ENCODE results near the gene CCDC18.
"Not testable (repeated sequence)": the region's sequence is repeated elsewhere in the genome, so short reads cannot be mapped to it uniquely, and the experiment has no call there.

CCDC18 gene

DNA sequence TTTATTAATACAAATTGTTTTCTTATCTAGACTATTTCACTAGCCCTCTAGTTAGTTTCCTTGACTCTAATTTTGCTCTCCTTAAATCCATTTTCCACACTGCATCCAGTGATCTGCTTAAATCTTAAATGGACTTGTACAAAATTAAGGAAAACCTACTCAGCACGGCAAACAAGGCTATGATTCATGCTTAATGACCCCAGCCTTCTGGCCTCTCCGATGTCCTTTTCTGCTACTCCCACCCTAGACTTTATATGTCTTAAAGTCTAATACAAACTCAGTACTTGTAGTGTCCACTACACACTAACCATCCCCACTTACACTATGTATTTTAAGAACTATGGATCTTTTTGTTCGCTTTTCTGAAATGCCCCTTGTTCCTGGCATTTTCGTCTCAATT, 2.5 kb upstream of the CCDC18 start:
- DNase-seq (ENCODE audit: low read depth): peak; percentile 18

GRCh38 chr1:93178418-93178817, 2.1 kb upstream of the CCDC18 start:
- no peak for DNase-seq (ENCODE audit: low read depth)

GRCh38 chr1:93179886-93180722, 420 bp upstream of the CCDC18 start, which contains the start of gene TMED5:
Gene TMED5 (minus strand): TSS chr1:93180413. CDS start chr1:93180242, 171 bp downstream.
- peak; percentile 99 for DNase-seq (ENCODE audit: low read depth)

GRCh38 chr1:93186667-93187066, 6.1 kb downstream of the CCDC18 start:
- DNase-seq (ENCODE audit: low read depth): no peak

DNA sequence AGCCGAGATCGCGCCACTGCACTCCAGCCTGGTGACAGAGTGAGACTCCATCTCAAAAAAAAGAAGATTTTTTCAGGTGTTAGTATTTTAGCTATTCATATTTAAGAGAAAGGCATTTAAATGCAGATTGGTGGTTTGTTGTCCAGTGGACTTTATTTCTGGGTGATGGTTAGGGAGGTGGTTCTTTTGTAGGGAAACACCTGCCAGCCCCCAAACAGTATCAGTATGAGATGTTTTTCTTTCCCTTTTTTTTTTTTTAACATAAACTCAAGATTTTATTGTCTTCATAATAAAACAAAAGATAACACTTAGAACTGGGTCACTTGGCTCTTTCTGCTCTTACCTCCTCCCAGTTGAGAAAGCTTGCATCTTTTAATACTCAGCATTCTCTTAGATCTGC, 9.9 kb downstream of the CCDC18 start:
- no peak for DNase-seq (ENCODE audit: low read depth)

DNA sequence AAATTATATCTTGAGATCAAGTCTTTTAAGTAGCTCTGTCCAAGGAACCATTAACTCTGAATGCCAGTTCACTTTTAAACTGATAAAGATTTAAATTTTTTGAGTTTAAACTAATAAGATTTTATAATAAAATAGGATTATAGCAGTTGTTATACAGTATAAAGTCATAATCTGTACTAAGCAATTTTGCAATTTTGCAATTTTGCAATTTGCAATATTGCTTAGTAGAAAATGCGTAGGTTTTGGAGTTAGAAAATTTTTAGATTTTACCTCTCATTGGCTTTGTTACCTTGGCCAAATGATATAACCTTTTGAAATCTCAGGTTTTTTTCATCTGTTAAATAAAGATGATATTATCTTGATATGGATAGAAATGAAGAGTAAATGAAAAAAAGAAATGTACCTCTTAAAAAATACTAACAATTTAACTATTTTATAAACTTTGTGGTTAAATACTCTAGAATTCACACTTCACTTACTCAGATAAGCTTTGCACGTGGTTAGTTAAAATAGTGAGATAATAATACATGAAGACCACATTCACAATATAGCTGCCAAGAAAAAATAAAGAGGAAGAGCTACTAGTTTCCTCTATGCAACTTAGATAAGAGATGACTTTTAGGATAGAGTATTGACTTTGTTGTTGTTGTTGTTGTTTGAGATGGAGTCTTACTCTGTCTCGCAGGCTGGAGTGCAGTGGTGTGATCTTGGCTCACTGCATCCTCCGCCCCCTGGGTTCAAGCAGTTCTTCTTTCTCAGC, 13.9 kb downstream of the CCDC18 start:
- no peak for DNase-seq (ENCODE audit: low read depth)

- DNase-seq (ENCODE audit: low read depth): no peak
These were observed 16.1 kb downstream of the CCDC18 start for GRCh38 chr1:93196591-93196990.

DNA sequence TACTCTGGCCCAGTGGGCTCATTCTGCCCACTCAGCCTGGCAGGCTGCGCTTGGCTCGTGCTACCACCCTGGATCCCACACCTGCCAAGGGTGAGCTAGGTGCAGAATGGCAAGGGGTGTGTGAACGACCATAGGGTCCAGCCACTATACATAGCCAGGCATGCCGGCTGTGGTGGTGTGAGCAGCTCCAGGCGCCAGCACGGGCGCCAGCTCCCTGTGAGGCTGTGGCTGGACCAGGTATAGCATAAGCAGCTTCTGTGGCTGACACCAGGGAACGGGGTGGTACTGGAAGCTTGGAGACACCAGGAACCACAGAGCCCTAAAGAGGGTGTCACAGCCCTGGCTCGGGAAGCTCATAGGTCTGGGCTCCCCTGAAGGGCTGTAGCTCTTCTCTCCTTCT, 18.6 kb downstream of the CCDC18 start:
- DNase-seq (ENCODE audit: low read depth): no peak

DNA sequence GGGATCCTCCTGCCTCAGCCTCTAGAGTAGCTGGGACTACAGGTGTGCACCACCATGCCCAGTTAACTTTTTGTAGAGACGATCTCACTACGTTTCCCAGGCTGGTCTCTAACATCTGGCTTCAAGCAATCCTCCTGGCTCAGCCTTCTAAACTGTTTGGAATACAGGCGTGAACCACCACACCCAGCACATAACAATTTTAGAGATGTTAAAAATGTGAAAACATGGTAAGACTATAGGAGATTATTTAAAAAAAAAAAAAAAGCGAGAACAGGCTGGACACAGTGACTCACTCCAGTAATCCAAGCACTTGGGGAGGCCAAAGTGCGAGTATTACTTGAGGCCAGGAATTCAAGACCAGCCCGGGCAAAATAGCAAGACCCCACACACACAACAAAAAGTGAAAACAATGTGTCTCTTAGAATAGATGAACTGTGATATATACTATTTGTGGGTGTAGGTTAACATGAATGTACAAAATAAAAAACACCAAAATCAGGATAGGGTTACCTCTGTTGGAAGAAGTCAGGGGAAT, 19.6 kb downstream of the CCDC18 start:
- DNase-seq (ENCODE audit: low read depth): no peak

DNA sequence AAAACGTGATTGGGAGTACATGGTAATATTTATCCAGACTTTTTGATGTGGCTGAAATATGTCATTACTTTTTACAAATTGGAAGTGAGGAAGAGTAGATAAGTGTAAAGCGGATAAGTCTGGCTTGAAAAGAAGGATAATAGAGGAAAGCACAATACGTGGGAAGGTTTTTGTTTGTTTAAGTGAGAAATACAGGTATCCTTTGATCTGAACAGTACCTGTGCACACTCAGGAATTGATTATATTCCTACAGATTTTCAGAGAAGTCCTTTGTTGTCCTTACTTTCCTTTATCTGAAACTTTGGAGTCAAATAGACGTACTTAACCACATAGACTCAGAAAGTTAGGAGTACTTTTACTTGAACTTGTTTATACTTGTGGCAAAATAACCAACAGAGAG, 20.2 kb downstream of the CCDC18 start:
- no peak for DNase-seq (ENCODE audit: low read depth)

- DNase-seq (ENCODE audit: low read depth): no peak
These were observed 25.5 kb downstream of the CCDC18 start for GRCh38 chr1:93205892-93206566.

DNA sequence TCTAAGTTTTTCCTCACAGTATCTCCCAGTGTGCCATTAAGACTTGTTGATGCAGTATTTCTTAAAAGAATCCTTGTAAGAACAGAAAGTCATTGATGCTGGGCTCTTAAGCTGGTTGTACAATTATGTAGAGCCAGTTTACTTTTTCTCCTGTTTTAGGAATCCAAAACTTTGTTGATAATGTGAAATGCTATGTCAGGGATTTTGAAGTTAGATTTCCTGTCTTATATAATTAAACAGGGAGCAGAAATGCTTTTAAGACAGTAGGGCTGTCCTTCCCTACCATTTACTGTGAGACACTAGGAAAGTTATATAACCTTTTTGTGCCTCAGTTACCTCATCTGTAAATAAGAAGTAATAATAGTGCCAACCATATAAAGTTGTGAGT, 26.0 kb downstream of the CCDC18 start:
- DNase-seq (ENCODE audit: low read depth): no peak

DNA sequence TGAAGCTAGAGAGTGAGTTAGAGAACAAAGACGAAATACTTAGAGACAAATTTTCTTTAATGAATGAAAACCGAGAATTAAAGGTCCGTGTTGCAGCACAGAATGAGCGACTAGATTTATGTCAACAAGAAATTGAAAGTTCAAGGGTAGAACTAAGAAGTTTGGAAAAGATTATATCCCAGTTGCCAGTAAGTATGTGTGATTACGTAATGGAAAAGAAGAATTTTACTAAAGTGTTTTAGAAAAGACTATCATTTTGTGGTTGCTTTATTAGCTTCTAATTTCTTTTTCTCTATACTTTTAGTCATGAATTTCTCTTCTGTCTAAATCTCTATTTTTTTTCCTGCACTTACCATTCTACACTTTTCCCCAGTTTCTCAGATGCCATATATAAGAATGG, 26.7 kb downstream of the CCDC18 start:
- no peak for DNase-seq (ENCODE audit: low read depth)

DNA sequence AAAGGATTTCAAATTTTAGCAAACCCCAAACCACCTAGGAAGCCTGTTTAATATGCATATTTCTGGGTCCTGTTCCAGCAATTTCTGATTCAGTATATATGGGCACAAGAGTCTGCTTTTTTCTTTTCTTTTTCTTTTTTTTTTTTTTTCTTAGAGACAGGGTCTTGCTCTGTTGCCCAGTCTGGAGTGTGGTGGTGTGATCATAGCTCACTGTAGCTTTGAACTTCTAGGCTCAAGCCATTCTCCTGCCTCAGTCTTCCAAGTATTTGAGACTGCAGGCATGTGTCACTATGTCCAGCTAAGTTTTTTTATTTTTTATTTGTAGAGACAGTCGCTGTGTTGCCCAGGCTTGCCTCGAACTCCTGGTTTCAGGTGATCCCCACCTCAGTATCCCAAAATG, 34.8 kb downstream of the CCDC18 start:
- DNase-seq (ENCODE audit: low read depth): no peak

DNA sequence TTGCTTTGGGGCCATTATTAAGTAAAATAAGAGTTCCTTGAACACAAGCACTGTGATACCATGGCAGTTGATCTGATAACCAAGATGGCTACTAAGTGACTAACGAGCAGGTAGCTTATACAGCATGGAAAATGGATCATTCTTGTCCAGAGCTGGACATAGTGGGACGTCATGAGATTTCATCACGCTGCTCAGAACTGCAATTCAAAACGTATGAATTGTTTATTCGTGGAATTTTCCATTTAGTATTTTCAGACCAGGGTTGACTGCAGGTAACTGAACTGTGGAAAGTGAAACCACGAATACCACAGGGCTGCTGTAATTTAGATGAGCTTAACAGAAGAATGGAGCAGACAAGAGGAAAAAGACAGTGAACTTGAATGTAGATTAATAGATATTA, 38.9 kb downstream of the CCDC18 start:
- DNase-seq (ENCODE audit: low read depth): no peak

- DNase-seq (ENCODE audit: low read depth): not testable (repeated sequence)
These were observed 40.2 kb downstream of the CCDC18 start for GRCh38 chr1:93220716-93221115.

- no peak for DNase-seq (ENCODE audit: low read depth)
These were observed 41.4 kb downstream of the CCDC18 start for GRCh38 chr1:93221913-93222312.

DNA sequence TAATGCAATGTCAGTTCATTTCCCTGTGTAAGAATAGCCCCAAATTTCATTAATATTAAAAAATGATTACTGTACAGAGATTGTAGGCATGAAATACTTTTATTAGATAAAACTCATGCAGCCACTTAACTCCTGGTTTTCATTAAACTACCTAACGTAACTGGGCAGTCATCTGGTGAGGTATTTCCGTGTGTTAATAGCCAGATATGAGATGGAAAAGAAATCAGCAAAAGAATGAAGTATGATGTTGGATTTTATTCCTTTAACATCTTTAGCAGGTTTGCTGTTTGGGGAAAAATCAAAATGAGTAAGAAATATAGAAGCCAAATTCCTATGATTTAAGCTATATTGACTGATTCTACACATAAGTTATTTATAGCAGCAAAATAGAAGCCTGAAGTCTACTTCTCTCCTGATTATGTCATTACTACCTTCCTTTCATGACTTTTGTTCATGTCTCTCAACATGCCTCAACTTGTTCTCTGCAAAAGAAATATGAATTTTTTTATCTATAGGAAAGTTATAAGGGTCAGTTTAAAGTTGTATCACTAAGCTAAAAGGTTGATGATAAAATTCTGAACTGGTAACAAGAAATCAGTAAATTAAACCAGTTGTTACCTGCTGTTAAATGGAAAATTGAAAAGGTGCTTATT, 42.6 kb downstream of the CCDC18 start:
- DNase-seq (ENCODE audit: low read depth): no peak

DNA sequence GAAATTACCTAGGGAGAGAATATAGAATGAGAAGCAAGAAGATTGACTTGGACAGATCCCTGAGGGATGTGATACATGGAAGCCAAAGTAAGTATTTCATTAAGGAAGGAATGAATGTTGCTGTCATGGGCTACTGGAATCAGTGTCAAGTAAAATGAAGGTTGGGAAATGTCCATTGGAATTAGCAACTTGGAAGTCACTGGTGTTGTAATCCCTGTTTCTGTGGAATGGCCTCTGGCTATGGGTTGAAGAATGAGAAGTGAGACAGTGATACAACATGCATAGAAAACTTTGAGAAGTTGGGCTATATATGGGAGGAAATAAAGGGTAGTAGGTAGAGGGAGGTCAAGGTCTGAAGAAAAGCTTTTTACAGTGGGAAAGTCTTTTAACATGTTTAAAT, 54.7 kb downstream of the CCDC18 start:
- DNase-seq (ENCODE audit: low read depth): peak; percentile 37

GRCh38 chr1:93237021-93237420, 56.5 kb downstream of the CCDC18 start:
- no peak for DNase-seq (ENCODE audit: low read depth)

DNA sequence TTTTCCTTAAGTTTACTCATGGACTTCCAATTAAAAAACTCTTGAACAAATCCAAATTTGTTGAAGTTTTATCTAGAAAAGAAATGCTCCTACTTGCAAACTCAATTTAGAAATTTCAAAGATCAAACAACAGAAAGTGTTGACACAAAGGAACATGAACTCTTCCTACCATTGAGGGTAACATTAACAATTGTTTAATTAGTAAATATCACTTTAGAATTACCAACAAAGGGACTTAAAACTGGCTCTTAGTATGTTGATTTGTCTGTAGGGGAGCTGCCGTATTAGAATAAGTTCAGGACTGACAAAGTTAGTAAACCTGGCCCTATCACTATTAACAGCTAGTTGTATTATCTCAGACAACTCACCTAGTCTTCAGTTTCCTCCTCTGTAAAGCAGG, 57.9 kb downstream of the CCDC18 start:
- no peak for DNase-seq (ENCODE audit: low read depth)

GRCh38 chr1:93239863-93240262, 59.3 kb downstream of the CCDC18 start:
- no peak for DNase-seq (ENCODE audit: low read depth)

Measured in fibroblast of gingiva (primary cell).